GM21367 (cell line): ENCODE measurements around the gene BTBD8.
"Not testable (repeated sequence)": the region's sequence is repeated elsewhere in the genome, so short reads cannot be mapped to it uniquely, and the experiment has no call there.

Experiments used
- ATAC-seq: cut with Tn5 transposase; IDR thresholded peaks from one replicate; pipeline ENCODE4 v1.9.1; 2021; ENCODE audit not compliant: unreplicated experiment

BTBD8 gene

DNA sequence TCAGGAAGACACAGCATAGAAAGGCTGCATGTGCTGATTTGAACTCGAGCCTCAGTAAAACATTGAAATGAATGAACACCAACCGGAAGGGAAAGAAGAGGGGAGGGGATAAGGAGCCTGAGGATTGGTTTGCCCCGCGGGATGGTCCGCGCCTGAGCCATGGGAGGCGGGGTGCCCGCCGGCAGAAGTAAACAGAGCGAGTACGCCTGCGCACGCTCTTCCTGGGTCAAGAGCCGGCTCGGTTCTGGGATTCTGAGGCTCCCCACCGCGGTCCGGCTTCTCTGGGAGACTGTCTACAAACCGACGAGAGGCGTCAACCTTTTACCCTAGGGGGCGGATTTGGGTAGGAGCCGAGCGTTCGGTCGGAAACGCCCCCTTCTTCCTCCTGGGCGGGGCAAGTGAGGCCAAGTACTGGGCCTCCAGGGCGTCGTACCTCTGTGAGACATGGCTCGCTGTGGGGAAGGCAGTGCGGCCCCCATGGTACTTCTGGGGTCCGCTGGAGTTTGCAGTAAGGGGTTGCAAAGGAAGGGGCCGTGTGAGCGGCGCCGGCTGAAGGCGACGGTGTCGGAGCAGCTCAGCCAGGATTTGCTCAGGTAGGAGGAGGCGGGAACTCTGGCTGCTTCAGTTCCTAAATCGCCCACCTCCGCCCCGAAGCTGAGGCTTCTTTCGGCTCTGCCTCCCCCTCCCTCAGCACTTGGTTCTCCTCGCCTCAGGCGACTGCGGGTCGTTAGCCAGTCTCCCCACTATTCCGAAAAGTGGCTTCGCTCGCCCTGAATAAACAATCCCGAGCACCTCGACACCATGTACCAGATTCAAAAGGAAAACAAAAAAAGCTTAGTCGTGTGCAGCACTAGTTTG, at the start of gene BTBD8:
Gene BTBD8, plus strand, starts transcription at position 218 of the 858 bp plus-strand sequence. Its CDS starts 227 bp downstream, at position 445.
- ATAC-seq, result peak; percentile 95

DNA sequence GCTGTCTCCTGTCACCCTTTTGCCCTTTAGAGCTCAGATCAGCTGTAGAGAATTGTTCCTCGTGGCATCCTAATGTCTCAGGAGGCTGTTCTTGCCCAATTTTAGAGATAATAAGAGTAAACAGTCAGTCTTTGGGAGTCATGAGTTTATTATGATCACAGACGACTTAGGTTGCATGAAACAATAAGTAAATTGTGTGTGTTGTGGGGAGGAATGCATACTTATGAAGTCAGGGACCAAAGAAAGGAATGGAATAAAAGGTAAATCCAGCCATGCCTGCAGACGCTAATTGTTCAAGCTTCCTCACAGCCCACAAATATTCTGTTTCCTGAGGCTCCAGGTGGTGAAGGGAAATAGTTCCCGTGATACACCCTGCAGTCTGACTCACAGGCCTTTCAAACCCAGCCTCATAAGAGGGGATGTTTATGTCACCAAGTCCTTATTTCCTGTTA, 49.5 kb upstream of the BTBD8 start:
- ATAC-seq, result no peak

DNA sequence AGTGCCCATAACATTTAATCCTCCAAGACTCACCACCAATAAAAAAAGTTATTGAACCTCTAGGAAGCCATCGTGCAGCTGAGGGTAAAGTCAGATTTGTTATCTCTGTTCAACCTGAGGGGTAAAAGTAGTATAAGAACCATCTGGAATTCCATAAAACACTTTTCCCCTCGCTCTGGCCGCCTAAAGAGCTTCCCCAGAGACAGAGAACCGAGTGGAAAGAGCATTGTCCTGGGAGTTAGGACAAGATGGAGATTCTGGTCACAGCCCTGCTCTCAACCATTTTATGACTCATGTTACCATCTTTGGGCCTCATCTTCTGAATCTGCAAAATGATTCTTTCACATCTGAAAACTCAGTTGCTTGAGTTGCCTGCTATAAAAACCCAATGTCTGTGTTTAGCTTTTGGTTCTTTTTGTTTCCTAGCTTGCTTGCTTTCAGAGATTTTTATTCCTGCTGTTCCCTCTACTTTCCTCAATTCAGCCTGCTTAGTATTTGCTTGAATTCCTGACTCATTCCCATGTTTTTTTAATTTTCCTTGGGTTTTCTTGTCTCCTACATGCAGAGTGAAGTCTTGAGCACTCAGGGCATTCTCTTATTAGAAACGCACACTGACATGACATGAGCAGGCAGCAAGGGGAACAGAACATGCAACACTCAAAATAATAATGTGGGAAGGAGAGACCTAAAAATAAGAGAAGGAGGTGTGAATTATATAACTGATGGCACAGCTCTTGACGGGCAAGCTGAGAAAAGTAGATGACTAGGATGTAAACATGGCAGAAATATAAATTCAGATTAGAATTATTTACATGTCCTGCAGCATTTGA, 48.6 kb upstream of the BTBD8 start:
- no peak for ATAC-seq

DNA sequence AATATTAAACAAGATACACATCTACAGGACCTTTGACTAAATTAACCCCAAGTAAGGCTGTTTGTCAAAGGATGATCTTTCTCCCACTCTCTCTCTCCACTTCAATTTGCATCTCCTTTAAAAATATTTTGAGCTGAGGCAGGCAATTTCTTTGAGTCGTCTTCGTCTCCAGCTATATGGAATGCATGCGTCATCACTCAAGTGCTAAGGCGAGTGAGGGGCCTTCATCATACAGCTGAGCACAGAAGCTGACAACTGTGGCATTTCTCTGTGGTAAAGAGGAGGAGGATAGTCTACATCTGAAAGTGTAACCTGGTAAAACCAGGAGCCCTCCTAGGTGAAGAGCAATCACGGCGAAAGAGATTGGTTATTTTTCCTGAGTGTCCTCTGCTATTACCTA, 42.7 kb upstream of the BTBD8 start:
- no peak for ATAC-seq

DNA sequence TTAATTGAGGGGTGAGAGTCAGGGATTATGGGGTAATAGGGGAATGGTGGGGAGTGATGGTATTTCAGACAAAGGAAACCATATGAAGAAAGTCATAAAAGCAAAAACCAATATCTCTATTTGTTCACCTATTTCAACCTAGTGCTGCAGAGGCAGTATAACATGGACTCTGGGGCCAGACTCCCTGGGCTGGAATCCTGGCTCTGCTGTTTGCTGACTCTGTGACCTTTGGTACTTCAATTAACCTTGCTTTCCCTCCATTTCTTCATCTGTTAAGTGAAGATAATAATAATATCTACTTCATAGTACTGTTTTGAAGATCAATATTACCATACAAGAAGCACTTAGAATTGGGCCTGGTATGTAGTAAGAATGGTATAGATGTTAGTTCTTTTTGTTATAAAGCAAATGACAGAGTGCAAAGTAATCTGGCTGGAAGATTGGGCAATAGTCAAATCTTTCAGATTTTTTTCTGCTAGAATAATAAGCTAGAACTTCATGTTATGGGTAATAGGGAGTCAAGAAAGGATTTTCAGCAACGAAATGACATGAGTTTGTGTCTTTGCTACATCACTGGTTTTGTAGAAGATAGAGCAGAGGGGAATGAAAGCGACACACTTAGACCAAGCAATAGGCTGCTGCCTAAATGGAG, 41.3 kb upstream of the BTBD8 start:
- no peak for ATAC-seq

DNA sequence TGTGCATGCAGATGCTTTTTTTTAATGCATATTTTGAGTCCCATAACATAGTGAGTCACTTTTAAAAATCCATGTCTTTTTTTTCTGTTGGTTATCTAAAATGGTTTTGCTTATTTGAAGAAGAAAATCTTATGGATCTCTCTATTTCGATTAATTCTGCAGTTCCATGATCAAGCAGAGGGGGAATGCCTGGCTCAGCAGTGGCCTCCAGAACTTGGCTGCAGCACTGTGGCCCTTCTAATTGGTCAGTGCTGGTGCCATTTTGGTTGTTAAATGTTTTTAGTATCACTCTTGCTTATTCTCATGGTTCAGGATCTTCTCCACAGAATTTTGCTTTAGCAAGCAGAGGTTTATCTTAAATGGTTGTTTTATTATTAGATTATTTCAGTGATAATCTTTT, 39.2 kb upstream of the BTBD8 start:
- ATAC-seq, result no peak

DNA sequence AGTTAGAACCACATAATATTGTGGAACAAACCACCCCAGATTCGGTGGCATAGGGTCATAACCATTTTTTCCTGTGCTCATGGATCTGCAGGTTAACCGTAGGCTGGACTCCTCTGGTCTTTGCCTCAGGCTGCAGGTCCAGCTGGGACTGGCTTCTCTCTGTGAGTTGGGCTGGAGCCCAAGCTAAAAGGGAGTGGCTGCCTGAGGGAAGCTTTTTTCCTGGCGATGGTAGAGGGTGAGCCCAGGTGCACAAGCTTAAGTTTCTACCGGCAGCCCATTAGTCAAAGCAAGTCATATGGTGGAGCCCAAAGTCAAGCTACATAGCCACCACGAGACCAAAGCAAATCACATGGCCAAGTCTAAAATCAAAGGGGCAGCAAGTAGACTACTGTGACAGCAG, 36.5 kb upstream of the BTBD8 start:
- ATAC-seq, result no peak

DNA sequence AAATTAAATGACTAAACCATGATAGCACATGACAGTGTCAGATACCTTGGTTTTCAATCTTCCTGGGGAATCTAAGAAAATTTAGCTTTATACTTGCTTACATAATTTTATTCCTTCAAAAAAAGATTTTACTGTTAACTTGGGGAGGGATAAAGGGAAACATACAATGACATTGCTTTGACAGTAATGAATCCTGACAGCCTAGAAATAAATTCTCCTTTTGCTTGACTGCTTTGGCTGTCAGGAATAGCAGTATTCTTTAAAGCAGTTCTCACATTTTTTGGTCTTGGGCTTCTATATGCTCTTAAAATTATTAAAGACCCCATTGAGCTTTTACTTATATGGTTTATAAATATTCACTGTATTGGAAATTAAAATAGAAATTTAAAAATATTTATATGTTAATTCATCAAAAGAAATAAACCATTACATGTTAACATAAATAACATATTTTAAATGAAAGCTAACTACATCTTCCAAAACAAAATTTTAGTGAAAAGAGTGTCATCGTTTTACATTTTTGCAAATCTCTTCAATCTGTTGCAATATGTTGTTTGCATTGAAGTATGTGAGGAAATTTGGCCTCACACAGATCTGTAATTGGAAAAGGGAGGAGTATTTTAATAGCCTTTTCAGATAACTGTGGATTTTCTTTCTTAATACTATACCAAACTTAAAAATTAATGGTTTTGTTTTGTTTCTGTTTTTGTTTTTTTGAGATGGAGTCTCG, 34.2 kb upstream of the BTBD8 start:
- no peak for ATAC-seq

DNA sequence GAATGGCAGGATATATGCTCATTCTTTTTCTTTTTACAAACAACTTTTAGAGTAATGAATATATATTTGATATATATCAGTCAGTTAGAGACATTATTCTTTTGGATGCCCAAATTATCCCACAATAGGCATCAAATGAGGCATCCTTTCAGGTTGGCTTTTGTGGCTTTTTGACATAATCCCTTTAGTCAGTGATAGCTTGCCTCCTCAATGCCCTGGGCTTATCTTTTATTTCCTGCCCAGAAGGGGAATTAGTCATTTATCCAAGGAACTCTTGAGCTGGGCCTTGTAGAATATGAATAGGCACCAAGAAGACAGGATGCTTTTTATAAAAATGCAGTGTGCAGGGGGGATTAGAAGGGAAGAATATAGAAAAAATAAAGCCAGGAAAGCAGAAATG, 28.2 kb upstream of the BTBD8 start:
- no peak for ATAC-seq

DNA sequence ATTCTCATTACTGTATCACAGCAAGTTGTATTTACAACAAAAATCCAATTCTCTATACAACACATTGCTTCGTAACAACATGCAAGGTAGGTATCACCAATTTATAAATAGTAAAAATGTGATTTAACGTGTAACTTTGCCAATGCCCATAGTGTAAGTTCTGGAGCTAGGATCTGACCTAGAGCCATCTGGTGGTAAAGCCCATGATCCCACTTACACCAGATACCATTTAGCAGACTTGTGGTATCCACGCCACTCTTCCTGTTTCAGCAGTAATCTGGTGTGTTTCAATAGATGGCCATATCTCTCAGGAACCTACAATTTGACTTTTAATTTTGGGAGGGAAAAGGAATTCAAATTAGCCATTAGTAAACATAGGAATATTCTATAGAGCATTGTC, 15.1 kb upstream of the BTBD8 start:
- no peak for ATAC-seq

DNA sequence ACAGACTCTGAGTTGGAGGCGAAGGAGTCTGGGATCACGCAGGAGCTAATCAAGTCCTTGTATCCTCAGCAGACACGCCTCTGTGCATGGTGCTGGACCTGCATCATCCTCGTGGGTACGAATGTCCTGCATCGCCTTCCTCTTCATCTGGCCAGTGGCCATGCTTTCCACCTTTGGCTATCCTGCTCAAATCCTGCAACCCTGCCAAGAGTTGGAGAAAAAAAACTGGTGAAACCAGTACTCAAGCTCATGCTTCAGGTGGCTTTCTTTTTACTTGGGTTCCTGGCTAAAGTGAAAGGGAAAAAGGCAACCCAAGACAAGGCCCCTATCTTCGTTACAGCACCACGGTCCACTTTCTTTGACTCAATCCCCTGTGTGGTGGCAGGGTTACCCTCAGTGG, 13.8 kb upstream of the BTBD8 start:
- ATAC-seq, result no peak

DNA sequence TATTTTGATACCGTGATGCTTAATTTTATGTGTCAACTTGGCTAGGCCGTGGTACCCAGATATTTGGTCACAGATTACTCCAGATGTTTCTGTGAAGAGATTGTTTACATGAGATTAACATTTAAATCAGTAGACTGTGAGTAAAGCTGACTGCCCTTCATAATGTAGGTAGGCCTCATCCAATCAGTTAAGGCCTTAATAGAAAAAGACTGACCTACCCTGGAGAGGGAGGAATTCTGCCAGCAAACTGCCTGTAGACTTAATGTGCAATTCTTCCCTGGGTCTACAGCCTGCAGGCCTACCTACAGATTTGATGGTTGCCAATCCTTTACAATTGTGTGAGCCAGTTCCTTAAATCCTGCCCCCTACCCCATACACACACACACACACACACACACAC, 9.3 kb upstream of the BTBD8 start:
- no peak for ATAC-seq

DNA sequence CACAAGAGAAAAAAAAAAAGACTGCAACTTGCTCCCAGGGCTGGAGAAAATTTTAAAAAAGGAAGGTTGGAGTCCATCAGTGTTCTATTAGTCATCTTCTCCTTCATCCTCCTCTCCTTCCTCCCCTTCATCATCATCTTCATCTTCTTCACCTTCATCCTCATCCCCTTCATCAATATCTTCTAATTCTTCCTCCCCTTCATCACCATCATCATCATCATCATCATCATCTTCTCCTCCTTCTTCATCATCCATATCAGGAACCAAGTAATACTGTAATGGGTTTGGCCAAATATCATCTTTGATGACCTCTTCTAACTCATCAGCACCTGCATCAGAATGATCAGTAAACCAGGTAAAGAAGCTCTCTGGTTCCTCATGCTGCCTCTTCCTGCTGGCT, 5.7 kb upstream of the BTBD8 start:
- ATAC-seq, result not testable (repeated sequence)

DNA sequence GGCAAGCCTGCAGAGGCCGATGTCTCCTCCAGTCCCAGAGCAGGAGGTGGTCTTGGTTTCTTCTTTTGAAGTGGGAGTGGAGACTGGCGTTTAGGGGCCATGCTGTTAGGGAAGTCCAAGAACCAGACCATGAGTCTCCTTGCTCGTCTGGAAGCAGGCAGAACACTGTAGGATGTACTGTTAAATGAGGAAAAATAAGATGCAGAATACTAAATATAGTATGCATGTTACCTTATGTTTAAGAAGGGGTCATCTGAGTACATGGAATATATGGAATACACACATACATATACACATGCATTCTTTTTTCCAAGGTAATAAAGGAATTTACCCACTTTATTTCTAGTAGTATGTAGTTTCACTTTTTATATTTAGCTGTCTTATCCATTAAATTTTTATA, 4.8 kb upstream of the BTBD8 start, which contains the start of gene SETSIP:
Gene SETSIP, minus strand, starts transcription at position 101 of the 400 bp plus-strand sequence. Its CDS starts 0 bp downstream, at position 101.
- ATAC-seq, result no peak

DNA sequence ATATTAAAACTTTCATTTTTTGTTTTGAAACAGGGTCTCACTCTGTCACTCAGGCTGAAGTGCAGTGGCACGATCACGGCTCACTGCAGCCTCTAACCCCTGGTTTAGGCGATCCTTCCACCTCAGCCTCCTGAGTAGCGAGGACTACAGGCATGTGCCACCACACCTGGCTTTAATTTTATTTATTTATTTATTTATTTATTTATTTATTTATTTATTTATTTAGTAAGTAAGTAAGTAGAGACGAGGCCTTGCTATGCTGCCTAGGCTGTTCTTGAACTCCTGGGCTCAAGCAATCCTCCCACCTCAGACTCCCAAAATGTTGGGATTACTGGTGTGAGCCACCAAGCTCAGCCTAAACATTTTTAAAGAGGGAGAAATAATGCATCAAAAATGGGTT, 3.8 kb upstream of the BTBD8 start:
- ATAC-seq, result no peak

DNA sequence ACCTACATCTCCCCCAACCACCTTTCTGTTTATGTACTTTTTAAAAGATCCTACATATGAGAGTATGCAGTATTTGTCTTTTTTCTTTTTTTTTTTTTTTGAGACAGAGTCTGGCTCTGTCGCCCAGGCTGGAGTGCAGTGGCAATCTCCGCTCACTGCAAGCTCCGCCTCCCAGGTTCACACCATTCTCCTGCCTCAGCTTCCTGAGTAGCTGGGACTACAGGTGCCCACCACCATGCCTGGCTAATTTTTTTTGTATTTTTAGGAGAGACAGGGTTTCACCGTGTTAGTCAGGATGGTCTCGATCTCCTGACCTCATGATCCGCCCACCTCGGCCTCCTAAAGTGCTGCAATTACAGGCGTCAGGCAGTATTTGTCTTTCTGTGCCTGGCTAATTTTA, 2.1 kb upstream of the BTBD8 start:
- ATAC-seq, result not testable (repeated sequence)

DNA sequence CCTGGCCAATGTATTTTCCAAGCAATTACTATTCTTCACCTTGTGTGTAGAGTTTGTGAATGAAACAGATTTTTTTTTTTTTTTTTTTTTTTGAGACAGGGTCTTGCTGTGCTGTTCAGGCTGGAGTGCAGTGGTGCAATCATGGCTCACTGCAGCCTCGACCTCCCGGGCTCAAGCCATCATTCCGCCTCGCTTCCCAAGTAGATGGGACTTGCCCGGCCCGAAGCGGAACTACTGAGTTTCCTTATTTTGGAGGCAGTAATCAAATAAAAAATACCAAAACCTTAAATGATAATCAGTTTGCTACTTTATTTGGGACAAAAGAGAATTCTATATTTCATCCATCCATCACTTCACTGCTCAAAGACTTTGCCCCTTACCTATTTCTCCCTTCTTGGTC, 704 bp upstream of the BTBD8 start:
- ATAC-seq, result no peak

DNA sequence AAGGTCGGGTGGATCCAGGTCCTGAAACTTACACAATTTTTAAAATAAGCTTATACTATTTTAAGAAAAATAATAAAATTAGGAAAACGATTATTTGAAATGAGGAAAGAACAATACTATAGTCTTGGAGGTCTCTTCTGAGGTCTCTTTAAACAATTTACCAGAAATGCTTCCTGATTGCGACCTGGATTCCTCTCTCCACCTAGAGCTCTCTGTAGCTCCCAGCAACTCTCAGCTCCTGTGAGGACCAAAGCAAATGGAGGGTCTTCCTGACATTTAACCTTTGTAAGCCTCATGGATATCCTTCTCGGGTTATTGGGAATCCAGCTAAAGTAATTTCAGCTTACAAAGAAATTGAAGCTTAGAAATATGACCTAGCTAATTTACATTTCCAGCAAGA, 886 bp downstream of the BTBD8 start:
- ATAC-seq, result no peak

DNA sequence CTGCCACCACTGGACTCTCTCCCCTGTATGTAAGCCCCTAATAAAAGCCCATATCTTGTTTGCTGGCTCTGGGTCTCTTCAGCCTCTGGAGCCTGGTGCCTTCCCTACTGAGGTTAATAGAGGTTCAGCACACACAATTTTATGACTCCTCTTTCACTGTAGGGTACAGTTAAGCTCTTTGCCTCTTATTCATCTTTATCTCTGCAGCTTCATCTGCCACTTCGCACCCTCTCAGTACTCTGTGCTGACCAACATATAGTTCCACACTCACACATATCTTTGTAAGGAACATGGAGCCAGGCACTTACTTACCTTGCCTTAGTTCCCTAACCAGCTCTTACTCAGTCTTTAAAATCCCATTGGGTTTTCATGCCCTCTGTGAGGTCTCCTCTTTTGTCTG, 4.5 kb downstream of the BTBD8 start:
- ATAC-seq, result no peak

DNA sequence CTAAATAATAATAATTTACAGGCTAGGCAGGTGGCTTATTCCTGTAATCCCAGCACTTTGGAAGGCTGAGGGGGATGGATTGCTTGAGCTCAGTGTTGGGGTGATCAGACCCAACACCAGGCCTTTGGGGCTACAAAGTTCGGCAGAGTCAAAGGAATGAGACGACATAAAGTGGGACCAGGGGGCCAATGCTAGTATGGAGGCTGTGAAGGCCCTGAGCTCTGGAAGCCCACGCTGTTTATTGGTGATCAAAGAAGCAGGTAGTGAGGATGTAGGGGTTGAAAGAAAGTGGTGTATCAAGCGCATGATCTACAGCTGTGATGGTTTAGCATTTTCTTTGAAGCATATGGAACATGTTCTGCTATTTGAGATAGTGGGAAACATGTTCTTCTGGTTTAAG, 5.6 kb downstream of the BTBD8 start:
- ATAC-seq, result no peak

DNA sequence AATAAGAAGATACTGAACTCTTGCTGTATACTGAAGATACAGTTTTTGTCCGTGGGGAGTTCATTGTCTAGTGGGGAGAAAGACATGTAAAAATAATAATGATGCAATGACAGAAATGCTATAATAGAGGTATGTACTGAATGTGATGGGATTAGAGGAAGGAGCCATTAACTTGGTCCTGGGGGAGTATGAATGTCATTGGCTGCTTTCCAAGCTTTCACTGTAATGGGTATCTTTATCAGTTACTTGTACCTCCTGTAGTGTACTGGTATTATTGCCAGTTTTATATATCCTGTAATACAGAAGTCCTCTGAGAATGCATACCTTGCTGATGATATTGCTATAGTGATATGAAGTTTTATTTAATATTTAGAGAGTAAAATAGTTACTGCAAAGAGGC, 7.4 kb downstream of the BTBD8 start:
- ATAC-seq, result no peak
